HCT116 (cell line): ENCODE data around the gene MS4A4A. TPM values are rescaled to one million over a fixed set of nuclear protein-coding genes. Genes with fewer than 3 reads are reported as not detected.

Experiments
- ATAC-seq: fragments of 200-7000 bp; cut with Tn5 transposase; 2 replicates; pipeline ENCODE4 v1.9.1; 2020; ENCODE audit warnings: mild to moderate bottlenecking, moderate library complexity
- BruUV-seq: library from RNA; stranded (reverse); fragments of 400-500 nt; replicated peaks from 2 replicates; lab custom pipeline; 2021; lab: Mats Ljungman, UMichigan
- CTCF ChIA-PET: fragments of 300-600 bp; sonication (Branson Sonifier 250); formaldehyde crosslinking; loops from one replicate; lab custom pipeline; 2021; ENCODE audit warnings: antibody characterized with exemption; lab: Charles Lee
- POLR2A ChIA-PET: fragments of 300-600, 350-600 bp; sonication (Branson Sonifier 250); formaldehyde crosslinking; loops from one replicate; lab custom pipeline; 2021; ENCODE audit warnings: antibody characterized with exemption; lab: Charles Lee
- RAD21 ChIA-PET, 2 experiments: fragments of 300-600 bp; sonication (Branson Sonifier 250); formaldehyde crosslinking; loops; one replicate each; lab custom pipeline; 2023; ENCODE audit warnings: low total read pairs in 2 of 2; ENCODE audit not compliant: uncharacterized antibody in 2 of 2, unreplicated experiment in 2 of 2, low non-redundant PET in 1 of 2; lab: Charles Lee
- DNase-seq: peaks from one replicate; pipeline ENCODE4 v3.0.0-alpha.2; 2010; ENCODE audit warnings: low read depth, low spot score
- H2AFZ ChIP-seq: fragments of 200-600 bp; shearing (Covaris generic), sonication (generic); 2 replicates; pipeline ENCODE4 v1.6.1; 2017; ENCODE audit warnings: low read depth, mixed run types, mixed read lengths, antibody characterized with exemption, low read length; ENCODE audit not compliant: poor library complexity, severe bottlenecking
- H3K27ac ChIP-seq: 2 replicates; pipeline ENCODE4 v1.5.1; 2012; ENCODE audit warnings: low read depth, low read length
- H3K27me3 ChIP-seq: fragments of 200-600 bp; sonication (generic); 2 replicates; pipeline ENCODE4 v1.6.1; 2016; ENCODE audit warnings: mixed run types, low read length, mixed read lengths; ENCODE audit not compliant: insufficient read depth
- H3K36me3 ChIP-seq, 2 experiments: fragments of 200-500 bp in 1 of 2; fragments of 200-600 bp in 1 of 2; sonication (Bioruptor generic) in 1 of 2; sonication (generic) in 1 of 2; 2 replicates each; pipeline versions ENCODE4 v1.5.1 to v1.6.1; 2014 to 2016; ENCODE audit warnings: low read length in 2 of 2, inconsistent platforms in 1 of 2, mixed read lengths in 1 of 2, mixed run types in 1 of 2; ENCODE audit not compliant: insufficient read depth in 2 of 2, control insufficient read depth in 1 of 2
- H3K4me1 ChIP-seq, 2 experiments: fragments of 200-600 bp in 1 of 2; sonication (generic) in 1 of 2; 2 replicates each; pipeline versions ENCODE4 v1.5.1 to v1.6.1; 2012 to 2017; ENCODE audit warnings: low read length in 2 of 2, inconsistent platforms in 1 of 2, mild to moderate bottlenecking in 1 of 2, mixed read lengths in 1 of 2, mixed run types in 1 of 2, moderate library complexity in 1 of 2; ENCODE audit not compliant: insufficient read depth in 2 of 2, control insufficient read depth in 1 of 2
- H3K4me2 ChIP-seq: fragments of 200-600 bp; sonication (generic); 2 replicates; pipeline ENCODE4 v1.6.1; 2017; ENCODE audit warnings: mixed run types, low read length, mixed read lengths
- H3K4me3 ChIP-seq, 2 experiments: fragments of 200-600 bp in 1 of 2; sonication (generic) in 1 of 2; replicated peaks in 1 of 2; 2 replicates each; pipeline ENCODE4 v1.5.1; 2011 to 2016; ENCODE audit warnings: low read length in 2 of 2, control low read depth in 1 of 2, low read depth in 1 of 2, mild to moderate bottlenecking in 1 of 2, mixed read lengths in 1 of 2, mixed run types in 1 of 2
- H3K79me2 ChIP-seq: fragments of 200-600 bp; sonication (generic); 2 replicates; pipeline ENCODE4 v1.6.1; 2017; ENCODE audit warnings: mild to moderate bottlenecking, mixed run types, low read length, moderate library complexity, mixed read lengths; ENCODE audit not compliant: insufficient read depth
- H3K9ac ChIP-seq: fragments of 200-600 bp; sonication (generic); 2 replicates; pipeline ENCODE4 v1.6.1; 2016; ENCODE audit warnings: low read length, mixed read lengths
- H3K9me2 ChIP-seq: fragments of 200-600 bp; sonication (generic), shearing (Covaris generic); 2 replicates; pipeline ENCODE4 v1.6.1; 2017; ENCODE audit warnings: mixed run types, mild to moderate bottlenecking, moderate library complexity; ENCODE audit not compliant: insufficient read depth
- H3K9me3 ChIP-seq, 2 experiments: fragments of 200-500 bp in 1 of 2; fragments of 200-600 bp in 1 of 2; sonication (Bioruptor generic) in 1 of 2; sonication (generic) in 1 of 2; 2 replicates each; pipeline ENCODE4 v1.6.1; 2014 to 2017; ENCODE audit warnings: low read length in 2 of 2, mixed read lengths in 2 of 2, inconsistent platforms in 1 of 2, low read depth in 1 of 2, mild to moderate bottlenecking in 1 of 2, mixed run types in 1 of 2, moderate library complexity in 1 of 2; ENCODE audit not compliant: control insufficient read depth in 1 of 2, insufficient read depth in 1 of 2
- H4K20me1 ChIP-seq: fragments of 200-600 bp; sonication (generic), shearing (Covaris generic); 2 replicates; pipeline ENCODE4 v1.6.1; 2017; ENCODE audit warnings: mixed run types, mild to moderate bottlenecking, moderate library complexity; ENCODE audit not compliant: insufficient read depth
- ELF1 ChIP-seq: IDR thresholded peaks from 2 replicates; pipeline ENCODE4 v1.6.1; 2012; ENCODE audit warnings: low read depth, borderline replicate concordance
- JUND ChIP-seq: IDR thresholded peaks from 2 replicates; pipeline ENCODE4 v1.6.1; 2012
- POLR2A ChIP-seq: IDR thresholded peaks from 2 replicates; pipeline ENCODE4 v1.7.0; 2011; ENCODE audit warnings: borderline replicate concordance; ENCODE audit not compliant: insufficient read depth, insufficient read length; ENCODE audit errors: extremely low read depth
- POLR2AphosphoS5 ChIP-seq: IDR thresholded peaks from 2 replicates; pipeline ENCODE4 v1.6.1; 2011; ENCODE audit warnings: mild to moderate bottlenecking, low read depth, low read length, moderate library complexity
- SP1 ChIP-seq: IDR thresholded peaks from 2 replicates; pipeline ENCODE4 v1.6.1; 2012; ENCODE audit warnings: low read depth
- TCF7L2 ChIP-seq: IDR thresholded peaks from 2 replicates; pipeline ENCODE4 v1.7.0; 2011; ENCODE audit warnings: borderline replicate concordance, inconsistent platforms; ENCODE audit not compliant: insufficient read depth, insufficient read length; ENCODE audit errors: extremely low read depth
- intact Hi-C: fragments of 100-400 bp; cut with micrococcal nuclease; formaldehyde crosslinking; loops from 2 replicates; pipeline ENCODE4 v1.10.0; 2022
- total RNA-seq: library from RNA; stranded (reverse); gene quantifications from one replicate; pipeline ENCODE4 v1.2.1, GENCODE V29; 2021; ENCODE audit not compliant: unreplicated experiment
- TF ChIP-seq, protein P1 (sequence below), 3 experiments: fragments of 200-600 bp in 1 of 3; sonication (generic) in 1 of 3; IDR thresholded peaks in 2 of 3; conservative IDR thresholded peaks in 1 of 3; 2 replicates each; pipeline ENCODE4 v1.5.1; 2012 to 2017; ENCODE audit warnings: low read depth in 2 of 3, low read length in 2 of 3, antibody characterized with exemption in 1 of 3, borderline replicate concordance in 1 of 3, control low read depth in 1 of 3, mild to moderate bottlenecking in 1 of 3, mixed read lengths in 1 of 3, mixed run types in 1 of 3, moderate library complexity in 1 of 3; ENCODE audit not compliant: insufficient read depth in 1 of 3
- TF ChIP-seq, protein P2 (sequence below): IDR thresholded peaks from 2 replicates; pipeline ENCODE4 v1.6.1; 2012; ENCODE audit warnings: low read depth
- TF ChIP-seq, protein P3 (sequence below): IDR thresholded peaks from 2 replicates; pipeline ENCODE4 v1.6.1; 2011; ENCODE audit warnings: mild to moderate bottlenecking, low read length, moderate library complexity; ENCODE audit not compliant: insufficient replicate concordance; ENCODE audit errors: extremely low read depth

Gene MS4A4A
- total RNA-seq, 1 experiment from 2014 or later, result 0.22 TPM

DNA sequence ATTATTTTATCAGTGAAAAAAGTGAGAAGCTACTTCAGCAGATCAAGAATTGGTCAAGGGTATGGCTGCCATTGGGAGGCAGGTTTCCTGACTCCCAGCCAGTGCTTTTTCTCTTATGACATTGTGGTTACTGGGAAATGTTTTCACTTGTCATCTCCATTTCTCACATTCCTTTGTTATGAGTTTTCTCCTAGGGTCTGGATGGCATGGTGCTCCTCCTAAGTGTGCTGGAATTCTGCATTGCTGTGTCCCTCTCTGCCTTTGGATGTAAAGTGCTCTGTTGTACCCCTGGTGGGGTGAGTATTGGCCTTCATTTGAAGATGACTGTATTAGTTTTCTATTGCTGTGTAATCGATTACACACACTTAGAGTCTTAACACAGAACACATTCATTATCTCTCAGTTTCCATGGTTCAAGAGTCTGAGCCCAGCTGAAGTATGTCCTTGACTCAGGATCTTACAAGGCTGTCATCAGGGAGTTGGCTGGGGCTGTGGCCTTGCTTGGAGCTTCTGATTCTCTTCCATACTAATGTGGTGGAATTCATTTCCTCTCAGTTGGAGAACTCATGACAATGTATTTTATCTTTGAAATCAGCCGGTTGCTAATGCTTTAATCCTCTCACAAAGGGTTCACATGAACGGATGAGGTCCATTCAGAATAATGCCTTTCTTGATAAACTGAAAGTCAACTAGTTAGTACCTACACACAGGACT lies 25.6 kb downstream of the MS4A4A start:
- ATAC-seq (peak; percentile 78), DNase-seq (peak; percentile 10)
- H2AFZ ChIP-seq, result no peak overlapping the region
- no peak overlapping the region for H3K4me3 ChIP-seq
- RAD21 ChIA-PET, result no interaction called here
- H3K9me2 ChIP-seq, result no peaks in the 10 kb centered on the region
- H3K36me3 ChIP-seq, result no peaks in the 10 kb centered on the region
- POLR2A ChIA-PET, result no interaction called here
- H3K9me3 ChIP-seq, result no peaks in the 10 kb centered on the region
- H3K79me2 ChIP-seq, result no peaks in the 10 kb centered on the region
- intact Hi-C loops, result no loop called here
- no peak overlapping the region for H3K9ac ChIP-seq
- peak overlapping the region; percentile 59 for H3K4me2 ChIP-seq
- no TSS peak for BruUV-seq
- no peaks in the 10 kb centered on the region for H3K27me3 ChIP-seq
- CTCF ChIA-PET, result no interaction called here
- peaks cover 0 to 20% of the 10 kb centered on the region in 2 experiments; a peak in 2 of 4 replicates for H3K4me1 ChIP-seq
- no peak overlapping the region for H3K27ac ChIP-seq
- TF ChIP-seq TCF7L2 (peak; percentile 25), ELF1 (no peak)
- TF ChIP-seq, protein P1, sequence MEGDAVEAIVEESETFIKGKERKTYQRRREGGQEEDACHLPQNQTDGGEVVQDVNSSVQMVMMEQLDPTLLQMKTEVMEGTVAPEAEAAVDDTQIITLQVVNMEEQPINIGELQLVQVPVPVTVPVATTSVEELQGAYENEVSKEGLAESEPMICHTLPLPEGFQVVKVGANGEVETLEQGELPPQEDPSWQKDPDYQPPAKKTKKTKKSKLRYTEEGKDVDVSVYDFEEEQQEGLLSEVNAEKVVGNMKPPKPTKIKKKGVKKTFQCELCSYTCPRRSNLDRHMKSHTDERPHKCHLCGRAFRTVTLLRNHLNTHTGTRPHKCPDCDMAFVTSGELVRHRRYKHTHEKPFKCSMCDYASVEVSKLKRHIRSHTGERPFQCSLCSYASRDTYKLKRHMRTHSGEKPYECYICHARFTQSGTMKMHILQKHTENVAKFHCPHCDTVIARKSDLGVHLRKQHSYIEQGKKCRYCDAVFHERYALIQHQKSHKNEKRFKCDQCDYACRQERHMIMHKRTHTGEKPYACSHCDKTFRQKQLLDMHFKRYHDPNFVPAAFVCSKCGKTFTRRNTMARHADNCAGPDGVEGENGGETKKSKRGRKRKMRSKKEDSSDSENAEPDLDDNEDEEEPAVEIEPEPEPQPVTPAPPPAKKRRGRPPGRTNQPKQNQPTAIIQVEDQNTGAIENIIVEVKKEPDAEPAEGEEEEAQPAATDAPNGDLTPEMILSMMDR (IDR thresholded peaks at IDR 0.05 in 2 of 3, conservative IDR thresholded peaks at IDR 0.05 in 1 of 3; ENCODE audit: borderline replicate concordance in 1 of 3, insufficient read depth in 1 of 3, low read depth in 2 of 3, low read length in 2 of 3), result no peak
- no peaks in the 10 kb centered on the region for H4K20me1 ChIP-seq

DNA sequence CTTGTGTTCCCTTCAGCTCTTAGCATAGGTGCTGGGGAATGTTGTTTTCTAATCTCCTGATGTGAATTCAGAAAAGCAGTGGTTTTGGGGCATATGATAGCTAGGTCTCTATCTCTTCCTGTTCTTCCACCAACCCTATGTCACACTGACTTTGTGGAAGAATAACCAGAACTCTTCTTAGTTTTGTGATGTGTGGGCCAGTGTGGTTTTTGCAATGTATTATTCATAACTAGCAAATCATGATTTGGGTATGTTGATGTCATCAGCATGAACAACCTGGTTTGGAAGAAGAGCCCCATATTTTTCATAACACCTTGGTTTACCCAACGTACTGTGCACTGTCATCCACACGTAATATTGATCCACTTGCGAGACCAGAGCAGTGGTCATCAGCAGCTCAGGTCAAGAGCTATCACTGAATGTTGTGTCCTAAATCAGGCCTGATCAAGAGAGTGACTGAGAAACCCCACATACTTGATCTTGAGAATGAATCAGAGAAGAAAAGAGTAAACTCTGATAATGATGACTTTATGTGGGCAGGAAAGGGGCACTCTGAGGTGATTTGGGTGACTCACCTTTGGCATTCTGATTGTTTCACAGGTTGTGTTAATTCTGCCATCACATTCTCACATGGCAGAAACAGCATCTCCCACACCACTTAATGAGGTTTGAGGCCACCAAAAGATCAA lies 27.2 kb downstream of the MS4A4A start:
- CTCF ChIA-PET, result interaction anchor here (1.1 kb wide), 1 partner anchor 56 kb away, joined by 3 read pairs; no protein-coding TSS in a partner anchor
- intact Hi-C loops, result no loop called here
- TF ChIP-seq POLR2AphosphoS5 (no peak), ELF1 (no peak), SP1 (no peak), JUND (no peak), POLR2A (no peak)
- TF ChIP-seq, protein P2, sequence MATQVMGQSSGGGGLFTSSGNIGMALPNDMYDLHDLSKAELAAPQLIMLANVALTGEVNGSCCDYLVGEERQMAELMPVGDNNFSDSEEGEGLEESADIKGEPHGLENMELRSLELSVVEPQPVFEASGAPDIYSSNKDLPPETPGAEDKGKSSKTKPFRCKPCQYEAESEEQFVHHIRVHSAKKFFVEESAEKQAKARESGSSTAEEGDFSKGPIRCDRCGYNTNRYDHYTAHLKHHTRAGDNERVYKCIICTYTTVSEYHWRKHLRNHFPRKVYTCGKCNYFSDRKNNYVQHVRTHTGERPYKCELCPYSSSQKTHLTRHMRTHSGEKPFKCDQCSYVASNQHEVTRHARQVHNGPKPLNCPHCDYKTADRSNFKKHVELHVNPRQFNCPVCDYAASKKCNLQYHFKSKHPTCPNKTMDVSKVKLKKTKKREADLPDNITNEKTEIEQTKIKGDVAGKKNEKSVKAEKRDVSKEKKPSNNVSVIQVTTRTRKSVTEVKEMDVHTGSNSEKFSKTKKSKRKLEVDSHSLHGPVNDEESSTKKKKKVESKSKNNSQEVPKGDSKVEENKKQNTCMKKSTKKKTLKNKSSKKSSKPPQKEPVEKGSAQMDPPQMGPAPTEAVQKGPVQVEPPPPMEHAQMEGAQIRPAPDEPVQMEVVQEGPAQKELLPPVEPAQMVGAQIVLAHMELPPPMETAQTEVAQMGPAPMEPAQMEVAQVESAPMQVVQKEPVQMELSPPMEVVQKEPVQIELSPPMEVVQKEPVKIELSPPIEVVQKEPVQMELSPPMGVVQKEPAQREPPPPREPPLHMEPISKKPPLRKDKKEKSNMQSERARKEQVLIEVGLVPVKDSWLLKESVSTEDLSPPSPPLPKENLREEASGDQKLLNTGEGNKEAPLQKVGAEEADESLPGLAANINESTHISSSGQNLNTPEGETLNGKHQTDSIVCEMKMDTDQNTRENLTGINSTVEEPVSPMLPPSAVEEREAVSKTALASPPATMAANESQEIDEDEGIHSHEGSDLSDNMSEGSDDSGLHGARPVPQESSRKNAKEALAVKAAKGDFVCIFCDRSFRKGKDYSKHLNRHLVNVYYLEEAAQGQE, result no peak
- TF ChIP-seq, protein P3, sequence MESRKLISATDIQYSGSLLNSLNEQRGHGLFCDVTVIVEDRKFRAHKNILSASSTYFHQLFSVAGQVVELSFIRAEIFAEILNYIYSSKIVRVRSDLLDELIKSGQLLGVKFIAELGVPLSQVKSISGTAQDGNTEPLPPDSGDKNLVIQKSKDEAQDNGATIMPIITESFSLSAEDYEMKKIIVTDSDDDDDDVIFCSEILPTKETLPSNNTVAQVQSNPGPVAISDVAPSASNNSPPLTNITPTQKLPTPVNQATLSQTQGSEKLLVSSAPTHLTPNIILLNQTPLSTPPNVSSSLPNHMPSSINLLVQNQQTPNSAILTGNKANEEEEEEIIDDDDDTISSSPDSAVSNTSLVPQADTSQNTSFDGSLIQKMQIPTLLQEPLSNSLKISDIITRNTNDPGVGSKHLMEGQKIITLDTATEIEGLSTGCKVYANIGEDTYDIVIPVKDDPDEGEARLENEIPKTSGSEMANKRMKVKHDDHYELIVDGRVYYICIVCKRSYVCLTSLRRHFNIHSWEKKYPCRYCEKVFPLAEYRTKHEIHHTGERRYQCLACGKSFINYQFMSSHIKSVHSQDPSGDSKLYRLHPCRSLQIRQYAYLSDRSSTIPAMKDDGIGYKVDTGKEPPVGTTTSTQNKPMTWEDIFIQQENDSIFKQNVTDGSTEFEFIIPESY, result no peak

More for the DNA sequence above, 27.2 kb downstream of the MS4A4A start:
- Histone ChIP-seq H3K79me2 (no peaks in the 10 kb centered on the region), H3K9me3 (no peaks in the 10 kb centered on the region), H3K9ac (no peak overlapping the region), H3K4me1 (peaks cover 0 to 20% of the 10 kb centered on the region in 2 experiments; a peak in 2 of 4 replicates), H3K36me3 (no peaks in the 10 kb centered on the region), H3K27me3 (no peaks in the 10 kb centered on the region), H3K4me2 (no peak overlapping the region), H3K27ac (no peak overlapping the region), H4K20me1 (no peaks in the 10 kb centered on the region), H2AFZ (no peak overlapping the region), H3K9me2 (no peaks in the 10 kb centered on the region), H3K4me3 (no peak overlapping the region)
- no peak for DNase-seq
- ChIA-PET POLR2A (no interaction called here), RAD21 (no interaction called here)
- no TSS peak for BruUV-seq
- ATAC-seq, result no peak
